HPDE6-E6E7 (cell line): ENCODE data around the gene VPS8.
"Not testable (repeated sequence)": the region's sequence is repeated elsewhere in the genome, so short reads cannot be mapped to it uniquely, and the experiment has no call there.

Experiments used
- DNase-seq: peaks from one replicate; pipeline ENCODE4 v3.0.0; 2011; ENCODE audit warnings: missing footprints; ENCODE audit errors: extremely low spot score

The VPS8 gene

DNA sequence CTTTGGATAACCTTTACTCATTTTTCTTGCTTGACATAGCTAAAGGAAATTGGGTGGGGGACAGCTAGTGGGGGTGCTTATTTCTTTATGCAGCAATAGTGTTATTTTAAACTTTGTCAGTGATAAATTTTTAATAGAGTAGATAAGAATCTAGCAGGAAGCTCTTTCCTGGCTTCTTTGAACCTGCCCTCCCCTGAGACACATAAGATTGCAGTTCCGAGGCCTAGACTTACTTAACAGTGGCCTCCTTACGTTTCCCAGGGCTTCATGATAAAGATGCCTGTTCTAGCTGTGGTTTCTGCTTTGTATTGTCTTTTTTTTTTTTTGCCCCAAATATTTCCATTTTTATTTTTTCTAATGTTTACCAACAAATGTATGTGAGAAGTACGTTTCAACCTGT lies 170.1 kb downstream of the VPS8 start:
- DNase-seq = no peak

DNA sequence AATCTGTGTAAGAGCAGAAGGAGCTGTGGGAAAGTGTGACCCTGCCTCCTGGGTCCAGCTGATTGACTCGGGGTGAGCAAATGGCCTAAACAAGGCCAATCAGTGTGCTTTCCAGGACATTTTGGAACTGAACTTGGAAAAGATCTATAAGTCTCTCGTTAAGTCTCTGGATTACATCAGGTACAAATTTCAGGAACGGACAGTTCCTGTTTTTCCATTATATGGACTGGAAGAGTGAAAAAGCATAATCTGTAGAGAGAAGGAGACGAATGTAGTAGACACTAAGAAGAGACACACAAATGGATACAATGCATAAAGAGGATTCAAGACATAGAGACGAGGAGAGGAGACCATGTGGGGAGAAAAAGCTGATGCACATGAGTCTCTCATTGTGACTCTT lies 173.6 kb downstream of the VPS8 start:
- no peak for DNase-seq

DNA sequence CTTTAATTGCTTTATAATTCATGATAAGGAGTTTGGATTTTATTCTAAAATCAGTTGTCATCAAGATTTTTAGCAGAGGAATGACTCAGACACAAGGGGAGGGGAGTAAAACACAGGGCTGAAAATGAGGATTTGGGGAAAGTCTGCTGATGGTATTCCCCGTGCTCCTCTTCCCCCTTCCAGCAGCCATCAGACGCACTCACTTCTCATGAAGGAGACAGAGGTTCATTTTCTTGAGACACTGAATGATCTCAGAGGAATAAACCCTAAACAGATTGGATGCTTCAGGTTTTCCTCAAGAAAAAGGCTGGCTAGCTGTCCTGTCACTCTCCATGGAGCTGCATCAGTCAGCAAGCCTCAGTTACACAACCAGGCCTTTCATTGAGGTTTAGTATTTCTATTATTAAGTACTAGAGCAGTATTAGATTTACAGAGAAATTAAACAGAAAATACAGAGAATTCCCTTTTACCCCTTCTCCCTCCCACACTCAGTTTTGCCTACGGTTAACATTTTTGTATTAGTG lies 174.5 kb downstream of the VPS8 start:
- no peak for DNase-seq

DNA sequence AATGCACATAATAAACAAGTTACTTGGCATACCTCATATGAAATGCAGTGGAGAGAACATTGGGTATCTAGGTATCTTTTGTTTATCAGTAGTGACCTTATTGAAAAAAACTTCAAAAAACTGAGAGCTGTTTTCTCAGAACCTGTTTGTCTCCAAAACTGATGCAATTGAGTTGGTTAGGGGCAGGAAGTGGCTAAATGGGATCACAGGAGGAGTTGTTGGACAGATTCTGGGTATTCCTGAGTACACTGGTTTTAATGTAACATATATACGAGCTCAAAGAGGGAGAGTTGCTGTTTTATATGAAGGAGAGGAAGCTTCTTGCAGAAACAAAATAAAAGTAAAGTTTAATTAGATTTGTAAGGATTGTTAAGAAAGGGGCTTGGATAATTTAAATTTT lies 181.4 kb downstream of the VPS8 start:
- no peak for DNase-seq

DNA sequence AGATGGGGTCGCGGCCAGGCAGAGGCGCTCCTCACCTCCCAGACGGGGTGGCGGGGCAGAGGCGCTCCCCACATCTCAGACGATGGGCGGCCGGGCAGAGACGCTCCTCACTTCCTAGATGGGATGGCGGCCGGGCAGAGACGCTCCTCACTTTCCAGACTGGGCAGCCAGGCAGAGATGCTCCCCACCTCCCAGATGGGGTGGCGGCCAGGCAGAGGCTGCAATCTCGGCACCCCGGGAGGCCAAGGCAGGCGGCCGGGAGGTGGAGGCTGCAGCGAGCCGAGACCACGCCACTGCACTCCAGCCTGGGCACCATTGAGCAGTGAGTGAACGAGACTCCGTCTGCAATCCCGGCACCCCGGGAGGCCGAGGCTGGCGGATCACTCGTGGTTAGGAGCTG lies 191.9 kb downstream of the VPS8 start:
- DNase-seq = not testable (repeated sequence)

DNA sequence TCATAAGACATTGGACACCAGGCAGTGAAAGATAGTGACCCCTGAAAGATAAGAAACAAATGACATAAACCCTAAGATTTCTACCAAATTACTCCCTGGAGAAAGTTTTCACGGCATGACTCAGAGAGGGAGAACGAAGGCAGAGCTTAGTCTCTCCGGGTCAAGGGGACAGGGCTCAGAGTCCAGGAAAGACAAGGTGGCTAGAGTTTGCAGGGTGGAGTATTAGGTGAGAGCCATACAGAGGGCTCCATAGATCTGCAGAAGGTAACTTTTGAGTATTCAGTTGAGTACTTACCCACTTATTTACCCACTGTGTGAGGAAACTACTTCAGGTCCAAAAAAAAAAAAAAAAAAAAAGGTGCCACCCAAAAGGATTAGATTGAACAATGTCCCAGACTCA lies 197.7 kb downstream of the VPS8 start:
- no peak for DNase-seq

DNA sequence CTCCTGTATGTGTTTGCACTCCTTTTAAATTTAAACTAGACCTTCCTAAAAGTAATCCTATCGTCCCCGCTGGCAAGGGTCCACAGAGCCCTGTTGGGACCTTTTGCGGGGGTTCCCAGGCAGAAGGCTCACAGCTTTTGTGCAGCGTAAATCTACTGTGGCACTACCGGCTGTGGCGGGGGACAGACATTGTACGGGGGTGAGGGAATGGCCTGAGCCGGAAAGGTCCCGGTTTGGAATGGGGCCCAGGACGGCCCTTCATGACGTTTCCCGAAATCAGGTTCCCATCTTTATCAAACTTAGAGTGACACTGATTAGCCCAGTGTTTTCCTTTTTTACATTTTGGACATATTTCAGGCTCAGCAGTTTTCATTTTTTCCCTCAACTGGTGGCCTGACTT lies 205.6 kb downstream of the VPS8 start:
- DNase-seq = not testable (repeated sequence)

DNA sequence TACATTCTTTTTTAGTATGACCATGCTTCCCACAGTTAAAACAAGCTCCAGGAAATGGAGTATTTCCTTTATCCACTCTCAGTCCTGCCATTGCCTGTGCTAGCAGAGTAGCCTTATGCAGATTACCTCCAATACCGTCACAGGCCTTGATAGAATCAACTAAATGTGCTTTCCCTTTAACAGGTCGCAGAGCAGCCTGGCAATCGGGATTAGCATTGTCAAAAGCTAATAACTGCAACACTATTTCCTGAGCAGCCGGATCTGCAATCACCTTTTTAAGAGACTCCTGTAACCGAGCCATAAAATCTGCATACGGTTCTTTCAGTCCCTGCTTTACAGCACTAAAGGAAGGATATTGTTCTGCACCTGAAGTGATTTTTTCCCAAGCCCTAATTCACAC lies 206.0 kb downstream of the VPS8 start:
- DNase-seq = not testable (repeated sequence)

DNA sequence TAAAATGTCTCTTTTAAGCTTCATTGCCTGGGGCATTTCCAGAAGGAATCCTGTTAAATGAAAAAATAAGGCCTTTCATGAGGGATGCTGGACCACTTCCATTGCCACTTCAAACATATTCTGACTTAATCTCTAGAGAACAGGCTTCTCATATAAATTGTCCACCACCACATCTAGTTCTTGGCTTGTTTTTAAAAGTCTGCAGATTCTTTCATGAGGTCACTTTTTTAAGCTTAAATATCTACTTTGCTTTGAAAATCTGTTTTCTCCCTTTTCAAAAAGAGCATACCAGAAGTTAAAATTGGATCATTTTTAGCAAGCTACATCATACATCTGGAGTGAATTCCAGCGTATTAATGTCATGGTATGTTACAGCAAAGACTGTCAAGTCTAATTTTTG lies 209.3 kb downstream of the VPS8 start:
- no peak for DNase-seq

DNA sequence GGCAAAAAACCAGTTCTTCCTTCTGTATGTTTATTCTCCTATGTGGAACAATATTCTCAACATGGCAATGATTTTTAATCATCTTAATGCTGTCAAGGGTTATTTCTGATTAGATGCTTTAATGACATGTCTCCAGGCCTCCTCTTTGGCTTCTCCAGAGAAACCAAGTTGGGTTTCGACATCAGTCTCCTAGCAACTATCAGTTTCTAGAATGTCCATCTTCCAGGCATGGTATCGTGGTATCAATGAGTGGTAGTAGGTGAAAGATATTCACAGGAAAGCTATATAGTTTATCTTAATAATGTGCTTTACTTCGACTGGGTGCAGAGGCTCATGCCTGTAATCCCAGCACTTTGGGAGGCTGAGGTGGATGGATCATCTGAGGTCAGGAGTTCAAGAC lies 212.4 kb downstream of the VPS8 start:
- no peak for DNase-seq

DNA sequence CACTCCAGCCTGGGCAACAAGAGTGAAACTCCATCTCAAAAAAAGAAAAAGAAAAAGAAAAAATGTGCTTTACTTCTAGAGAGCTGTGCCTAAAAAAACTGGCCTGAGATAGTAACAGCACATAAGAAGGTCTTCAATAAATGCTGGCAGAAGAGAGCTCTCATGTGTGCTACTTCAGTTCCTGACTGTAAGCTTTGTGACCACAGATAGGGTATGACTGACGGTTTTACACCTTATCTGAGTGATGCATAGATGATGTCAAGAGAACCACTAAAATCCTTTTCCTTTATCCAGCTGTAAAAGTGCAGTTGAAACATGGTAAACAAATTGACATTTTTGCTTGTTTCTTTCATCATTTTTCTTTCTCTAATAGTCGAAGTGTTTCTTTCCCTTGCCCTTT lies 213.0 kb downstream of the VPS8 start:
- no peak for DNase-seq

DNA sequence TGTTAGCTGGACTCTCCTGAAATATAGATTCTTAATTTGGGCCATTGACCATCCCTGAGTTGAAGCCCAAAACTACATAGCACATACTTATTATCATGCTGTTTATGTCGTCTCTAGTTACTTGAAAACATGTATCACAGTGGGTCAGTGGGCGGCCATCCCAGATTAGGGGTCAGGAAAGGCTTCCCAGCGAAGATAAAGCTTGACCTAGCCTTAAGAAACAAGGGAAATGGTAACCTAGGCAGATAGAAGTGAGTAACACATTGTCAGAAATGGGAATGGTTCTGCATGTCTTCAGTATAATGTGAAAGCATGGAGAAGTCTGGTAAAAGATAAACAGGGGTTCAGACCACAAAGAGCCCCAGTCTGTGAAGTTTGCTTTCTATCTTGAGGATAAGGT lies 216.2 kb downstream of the VPS8 start:
- no peak for DNase-seq

DNA sequence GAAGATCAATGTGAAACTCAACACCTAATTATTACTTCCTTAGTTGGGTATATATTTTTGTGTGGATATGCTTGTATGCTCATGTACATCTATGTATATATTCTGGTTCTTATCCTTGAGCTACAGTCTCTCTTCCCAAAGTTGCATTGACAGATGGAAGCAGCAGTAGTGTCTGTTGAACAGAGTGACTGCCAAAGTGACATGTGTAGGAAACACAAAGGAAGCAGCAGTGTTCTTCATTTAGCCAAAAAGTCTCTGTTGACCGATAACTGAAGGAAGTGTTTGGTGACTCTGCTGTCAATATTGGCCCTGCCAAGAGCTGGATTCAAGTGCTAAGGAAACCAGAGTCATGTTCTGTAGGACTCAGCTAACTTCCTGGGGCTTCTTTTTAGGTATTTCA lies 217.1 kb downstream of the VPS8 start:
- no peak for DNase-seq

DNA sequence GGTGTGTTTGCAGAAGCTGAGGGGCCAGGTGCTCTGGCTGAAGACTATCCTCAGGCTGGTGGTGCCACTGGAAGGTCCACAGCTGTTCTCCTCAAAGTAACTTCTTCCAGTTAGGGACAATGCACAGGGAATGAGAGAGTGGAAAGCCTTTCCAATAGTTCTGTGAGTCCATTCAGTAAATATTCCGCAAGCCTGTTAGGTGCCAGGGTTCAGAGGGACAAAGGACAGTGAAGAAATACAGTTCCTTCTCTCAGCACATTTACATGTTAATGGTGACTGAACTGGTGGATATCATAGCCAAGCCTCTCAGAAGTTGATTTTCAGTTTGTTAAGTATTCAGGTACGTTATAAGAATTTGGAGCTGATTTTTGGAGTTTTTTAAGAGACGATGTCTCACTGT lies 218.4 kb downstream of the VPS8 start:
- DNase-seq = no peak

DNA sequence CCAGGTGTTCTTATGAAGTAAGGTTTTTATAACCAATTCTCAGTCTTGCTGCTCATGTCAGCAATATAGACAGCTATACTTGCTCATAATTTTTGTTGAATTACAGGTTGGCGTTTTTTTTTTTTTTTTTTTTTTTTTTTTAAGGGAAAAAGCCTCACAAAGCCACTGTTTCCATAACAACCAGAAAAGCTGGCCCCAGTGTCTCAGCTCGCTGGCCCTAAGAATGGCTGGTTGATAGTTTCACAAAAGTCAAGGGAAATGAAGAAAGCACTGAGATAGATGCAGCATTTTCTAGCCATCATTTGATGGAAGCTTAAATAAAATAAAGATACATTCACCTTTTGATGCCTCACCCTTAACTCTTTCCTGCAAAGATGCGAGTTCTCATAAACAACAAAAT lies 219.0 kb downstream of the VPS8 start:
- no peak for DNase-seq

DNA sequence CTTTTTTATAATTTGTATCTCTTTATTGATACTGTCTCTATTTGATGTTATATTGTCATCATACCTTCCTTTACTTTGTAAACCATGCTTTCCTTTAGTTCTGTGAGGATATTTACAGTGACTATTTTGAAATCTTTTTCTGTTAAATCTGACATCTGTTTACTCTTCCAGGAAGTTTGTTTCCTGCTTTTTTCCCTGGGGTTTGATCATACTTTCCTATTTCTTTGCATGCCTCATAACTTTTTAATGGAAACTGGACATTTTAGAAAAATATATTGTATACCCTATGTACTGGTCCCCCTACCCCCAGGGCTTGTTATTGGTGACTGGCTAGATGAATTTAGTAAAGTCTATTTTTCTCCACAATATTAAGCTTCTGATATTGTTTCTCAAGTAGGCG lies 225.8 kb downstream of the VPS8 start:
- DNase-seq = no peak

DNA sequence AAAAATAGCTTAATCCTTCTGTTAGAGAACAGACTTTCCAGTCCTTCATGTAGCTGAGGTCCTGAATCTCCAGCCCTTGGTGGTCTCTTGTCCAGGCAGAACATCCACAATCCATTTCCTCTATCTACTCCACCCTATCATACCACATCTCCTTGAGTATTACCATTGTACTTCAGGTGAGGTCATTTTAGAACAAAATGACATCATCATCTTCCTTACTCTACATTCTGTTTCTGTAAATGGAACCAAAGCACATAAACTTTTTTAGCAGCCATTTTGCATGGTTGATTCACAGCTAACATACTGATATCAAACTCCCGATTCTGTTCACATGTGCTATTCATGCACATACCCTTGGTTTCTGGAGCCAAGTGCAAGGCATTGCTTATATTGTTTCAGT lies 228.5 kb downstream of the VPS8 start:
- DNase-seq = no peak

DNA sequence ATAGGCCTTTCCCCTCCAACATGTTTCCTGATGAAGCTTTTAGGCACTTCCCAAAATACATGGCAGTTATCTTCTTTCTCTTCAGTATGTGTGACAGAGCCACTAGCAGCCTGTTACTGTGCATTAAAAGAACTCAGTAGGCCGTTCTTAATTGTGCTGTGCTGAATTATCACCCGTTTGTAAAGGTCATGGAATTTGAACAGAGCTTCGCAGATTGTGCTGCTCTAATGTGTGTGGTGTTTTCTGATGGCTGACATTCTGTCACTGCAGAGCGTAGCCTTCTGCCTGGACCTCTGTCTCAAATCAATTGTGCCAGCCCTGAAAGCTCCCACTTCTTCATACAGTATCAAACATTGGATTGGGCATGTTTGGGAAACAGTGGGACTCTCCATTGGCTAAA lies 229.6 kb downstream of the VPS8 start:
- no peak for DNase-seq

DNA sequence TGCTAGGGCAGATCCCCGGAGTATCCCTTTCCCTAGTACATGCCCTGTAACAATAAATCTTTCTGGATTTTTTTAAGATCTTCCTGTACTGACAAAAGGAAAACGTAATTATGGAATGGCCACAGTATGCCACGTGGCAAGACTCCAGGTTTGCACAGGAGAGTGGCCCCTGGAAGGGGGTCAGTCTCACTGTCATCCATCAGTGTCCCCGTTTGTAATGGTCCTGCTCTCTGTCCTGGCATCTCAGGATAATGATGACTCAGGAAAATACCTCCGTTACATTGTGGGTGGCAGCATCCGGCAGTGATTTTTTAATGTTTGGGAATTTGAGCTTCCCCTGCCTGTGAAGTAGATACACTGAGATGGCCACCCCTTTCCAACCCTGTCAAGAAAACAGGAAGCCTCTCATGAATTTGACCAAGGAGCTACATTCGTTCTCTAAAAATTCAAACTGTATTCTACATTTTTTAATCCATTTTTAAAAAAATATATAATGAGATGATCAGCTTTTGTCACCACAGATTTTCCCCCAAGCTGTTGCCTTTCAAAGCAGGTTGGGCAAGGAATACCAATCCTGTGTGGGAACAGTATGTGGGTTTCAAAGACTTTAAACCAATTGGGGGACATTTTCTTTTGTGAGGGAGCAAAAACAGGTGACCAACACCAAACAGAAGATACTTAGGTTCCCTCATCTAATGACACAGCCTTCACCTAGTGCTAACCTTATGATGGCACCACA lies 230.5 kb downstream of the VPS8 start:
- DNase-seq = no peak

DNA sequence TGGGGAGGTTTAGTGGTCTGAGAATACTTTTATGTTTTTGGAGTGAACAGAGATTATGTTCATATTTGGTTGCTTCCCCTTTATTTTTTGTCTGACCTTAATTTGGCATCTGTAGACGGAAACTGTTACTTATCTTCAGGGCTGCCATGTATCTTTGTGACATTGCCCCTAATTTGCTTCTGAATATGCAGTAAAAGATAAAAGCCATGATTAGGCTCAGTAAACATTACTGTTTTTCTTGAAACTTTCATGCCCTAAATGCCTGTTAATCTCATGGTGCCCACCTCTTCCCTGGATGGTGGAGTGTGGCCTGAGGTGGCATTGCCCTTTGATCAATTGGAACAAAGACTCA lies 234.2 kb downstream of the VPS8 start:
- no peak for DNase-seq

DNA sequence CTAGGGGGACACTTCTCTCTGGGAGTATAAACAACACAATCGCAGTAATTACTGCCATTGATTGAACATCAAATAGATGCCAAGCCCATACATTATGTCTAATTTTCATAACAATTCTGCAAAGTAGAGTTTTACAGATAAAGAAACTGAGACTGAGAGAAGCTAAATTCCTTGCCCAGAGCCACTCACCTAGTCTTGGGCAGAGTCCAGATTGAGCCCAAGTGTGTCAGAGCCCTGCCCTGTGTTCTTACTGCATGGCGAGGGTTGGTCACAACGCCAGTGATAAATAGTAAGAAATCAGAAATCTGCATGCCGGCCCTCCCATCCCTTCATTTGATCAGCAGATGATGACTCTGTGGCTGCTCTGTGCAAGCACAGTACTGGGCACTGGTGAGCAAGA lies 234.6 kb downstream of the VPS8 start:
- no peak for DNase-seq

DNA sequence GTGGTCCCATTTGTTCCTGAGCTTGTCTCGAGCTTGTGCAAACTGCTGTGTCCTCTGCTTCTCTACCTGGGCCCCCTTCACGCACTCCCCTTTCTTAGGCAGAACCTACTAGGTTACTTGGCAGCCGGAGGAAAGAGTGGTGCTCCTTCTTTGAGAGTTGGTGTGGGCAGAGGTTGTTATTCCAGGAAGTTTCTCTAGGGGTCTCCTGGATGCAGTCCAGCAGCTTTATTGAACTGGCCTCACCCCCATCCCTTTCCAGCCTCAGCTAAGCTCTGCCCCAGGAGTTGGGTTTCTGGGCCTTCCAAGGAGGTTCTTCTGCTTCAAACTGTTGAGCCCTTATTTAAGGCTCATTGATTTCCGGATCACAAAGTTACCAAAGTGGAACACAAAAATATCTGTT lies 237.7 kb downstream of the VPS8 start:
- DNase-seq = no peak

DNA sequence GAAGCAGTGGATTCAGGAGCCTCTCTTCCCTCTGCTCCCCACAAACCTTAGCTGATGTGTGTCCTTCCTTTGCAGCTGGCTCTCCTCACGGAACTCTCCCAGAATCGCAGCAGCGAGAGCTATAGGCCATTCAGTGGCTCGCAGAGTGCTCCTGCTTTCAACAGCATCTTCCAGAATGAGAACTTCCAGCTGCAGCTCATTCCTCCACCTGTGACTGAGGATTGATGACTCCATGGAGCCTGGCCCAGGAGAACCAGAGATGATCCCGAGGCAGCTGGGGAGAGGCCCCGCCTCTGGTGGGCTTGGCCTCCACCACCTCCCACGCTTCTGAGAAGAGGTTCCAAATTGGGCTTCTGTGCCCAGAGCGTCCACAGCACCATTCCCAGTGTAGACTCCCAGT lies 239.8 kb downstream of the VPS8 start:
- DNase-seq = no peak

DNA sequence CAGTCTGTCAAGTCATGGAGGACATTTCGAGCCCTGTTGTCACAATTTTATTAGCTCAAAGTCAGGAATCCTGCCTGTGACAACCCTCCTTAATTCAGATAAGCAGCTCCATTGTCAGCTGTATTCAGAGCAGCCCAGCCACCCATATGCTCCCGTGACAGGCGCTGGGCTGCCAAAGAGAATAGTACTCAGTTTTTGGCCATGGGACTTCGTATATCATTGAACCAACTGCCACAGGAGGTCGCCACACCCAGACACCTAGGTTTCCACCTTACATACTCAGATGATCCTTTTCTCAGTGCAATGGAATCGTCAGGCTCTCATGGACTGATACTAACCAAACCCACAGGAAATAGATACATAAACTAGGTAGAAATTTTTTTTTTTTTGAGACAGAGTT lies 240.7 kb downstream of the VPS8 start:
- DNase-seq = no peak
